Thyroid gland (tissue), 4 donors: Measurements from ENCODE around the gene SUSD4.
"Not testable (repeated sequence)": the region's sequence is repeated elsewhere in the genome, so short reads cannot be mapped to it uniquely, and the experiment has no call there.

ENCODE experiments used
- POLR2A ChIP-seq, 2 donors: fragments of 450-650 bp; IDR thresholded peaks; one replicate each; pipeline ENCODE4 v1.6.1; 2017; ENCODE audit warnings: antibody characterized with exemption in 2 of 2, mild to moderate bottlenecking in 2 of 2, moderate library complexity in 1 of 2
- TF ChIP-seq, protein P1 (sequence below), 6 experiments: fragments of 200-600 bp in 3 of 6; fragments of 450-650 bp in 3 of 6; sonication (generic) in 3 of 6; IDR thresholded peaks; one replicate each; pipeline ENCODE4 v1.5.1; 2016 to 2019; ENCODE audit warnings: antibody characterized with exemption in 6 of 6, mild to moderate bottlenecking in 2 of 6, inconsistent platforms in 1 of 6, moderate library complexity in 1 of 6

DNA sequence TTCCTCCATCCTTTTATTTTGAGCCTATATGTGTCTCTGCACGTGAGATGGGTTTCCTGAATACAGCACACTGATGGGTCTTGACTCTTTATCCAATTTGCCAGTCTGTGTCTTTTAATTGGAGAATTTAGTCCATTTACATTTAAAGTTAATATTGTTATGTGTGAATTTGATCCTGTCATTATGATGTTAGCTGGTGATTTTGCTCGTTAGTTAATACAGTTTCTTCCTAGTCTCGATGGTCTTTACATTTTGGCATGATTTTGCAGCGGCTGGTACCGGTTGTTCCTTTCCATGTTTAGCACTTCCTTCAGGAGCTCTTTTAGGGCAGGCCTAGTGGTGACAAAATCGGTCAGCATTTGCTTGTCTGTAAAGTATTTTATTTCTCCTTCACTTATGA is 35.4 kb upstream of the SUSD4 start:
- TF ChIP-seq, protein P1, sequence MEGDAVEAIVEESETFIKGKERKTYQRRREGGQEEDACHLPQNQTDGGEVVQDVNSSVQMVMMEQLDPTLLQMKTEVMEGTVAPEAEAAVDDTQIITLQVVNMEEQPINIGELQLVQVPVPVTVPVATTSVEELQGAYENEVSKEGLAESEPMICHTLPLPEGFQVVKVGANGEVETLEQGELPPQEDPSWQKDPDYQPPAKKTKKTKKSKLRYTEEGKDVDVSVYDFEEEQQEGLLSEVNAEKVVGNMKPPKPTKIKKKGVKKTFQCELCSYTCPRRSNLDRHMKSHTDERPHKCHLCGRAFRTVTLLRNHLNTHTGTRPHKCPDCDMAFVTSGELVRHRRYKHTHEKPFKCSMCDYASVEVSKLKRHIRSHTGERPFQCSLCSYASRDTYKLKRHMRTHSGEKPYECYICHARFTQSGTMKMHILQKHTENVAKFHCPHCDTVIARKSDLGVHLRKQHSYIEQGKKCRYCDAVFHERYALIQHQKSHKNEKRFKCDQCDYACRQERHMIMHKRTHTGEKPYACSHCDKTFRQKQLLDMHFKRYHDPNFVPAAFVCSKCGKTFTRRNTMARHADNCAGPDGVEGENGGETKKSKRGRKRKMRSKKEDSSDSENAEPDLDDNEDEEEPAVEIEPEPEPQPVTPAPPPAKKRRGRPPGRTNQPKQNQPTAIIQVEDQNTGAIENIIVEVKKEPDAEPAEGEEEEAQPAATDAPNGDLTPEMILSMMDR (IDR thresholded peaks at IDR 0.05) = not testable (repeated sequence)
- TF ChIP-seq POLR2A (IDR thresholded peaks at IDR 0.05) = not testable (repeated sequence)
